NCI-H748 (cell line): ENCODE measurements around the gene C10orf95.
"Not testable (repeated sequence)": the region's sequence is repeated elsewhere in the genome, so short reads cannot be mapped to it uniquely, and the experiment has no call there.

Experiments
- DNase-seq: peaks from one replicate; lab custom pipeline; 2025; ENCODE audit not compliant: unreplicated experiment; lab: John Stamatoyannopoulos, UW

C10orf95 gene

GRCh38 chr10:102467318-102467717 is 16.0 kb upstream of the C10orf95 start:
- no peak for DNase-seq

- no peak for DNase-seq
These were observed 14.1 kb upstream of the C10orf95 start for GRCh38 chr10:102465466-102465865.

- no peak for DNase-seq
These were observed 12.6 kb upstream of the C10orf95 start for GRCh38 chr10:102463983-102464382.

GRCh38 chr10:102462512-102463054 is 11.2 kb upstream of the C10orf95 start:
- no peak for DNase-seq

- DNase-seq = peak; percentile 94
These were observed 10.1 kb upstream of the C10orf95 start for GRCh38 chr10:102461187-102462054.

GRCh38 chr10:102460836-102461186 is 9.5 kb upstream of the C10orf95 start:
- DNase-seq = no peak

- no peak for DNase-seq
These were observed 7.3 kb upstream of the C10orf95 start for GRCh38 chr10:102458656-102459055.

- DNase-seq = no peak
These were observed 6.3 kb upstream of the C10orf95 start for GRCh38 chr10:102457591-102458150.

GRCh38 chr10:102455893-102456471 is 4.6 kb upstream of the C10orf95 start:
- no peak for DNase-seq

GRCh38 chr10:102454662-102455487 is 3.5 kb upstream of the C10orf95 start:
- not testable (repeated sequence) for DNase-seq

GRCh38 chr10:102453502-102453901 is 2.2 kb upstream of the C10orf95 start:
- DNase-seq = no peak

GRCh38 chr10:102452672-102453340 is 1.5 kb upstream of the C10orf95 start:
- DNase-seq = no peak

GRCh38 chr10:102450374-102451104 is 804 bp downstream of the C10orf95 start:
- peak; percentile 93 for DNase-seq

GRCh38 chr10:102450124-102450373 is 1.3 kb downstream of the C10orf95 start:
- no peak for DNase-seq

- DNase-seq = peak; percentile 85
These were observed 1.8 kb downstream of the C10orf95 start for GRCh38 chr10:102449321-102450123.

- DNase-seq = no peak
These were observed 6.5 kb downstream of the C10orf95 start for GRCh38 chr10:102444851-102445250.

- no peak for DNase-seq
These were observed 13.0 kb downstream of the C10orf95 start for GRCh38 chr10:102438374-102438773.

GRCh38 chr10:102437515-102437914 is 13.8 kb downstream of the C10orf95 start:
- DNase-seq = no peak

GRCh38 chr10:102436312-102436711 is 15.0 kb downstream of the C10orf95 start:
- DNase-seq = no peak
